ENCODE data around the gene C17orf50.

Gene C17orf50

DNA sequence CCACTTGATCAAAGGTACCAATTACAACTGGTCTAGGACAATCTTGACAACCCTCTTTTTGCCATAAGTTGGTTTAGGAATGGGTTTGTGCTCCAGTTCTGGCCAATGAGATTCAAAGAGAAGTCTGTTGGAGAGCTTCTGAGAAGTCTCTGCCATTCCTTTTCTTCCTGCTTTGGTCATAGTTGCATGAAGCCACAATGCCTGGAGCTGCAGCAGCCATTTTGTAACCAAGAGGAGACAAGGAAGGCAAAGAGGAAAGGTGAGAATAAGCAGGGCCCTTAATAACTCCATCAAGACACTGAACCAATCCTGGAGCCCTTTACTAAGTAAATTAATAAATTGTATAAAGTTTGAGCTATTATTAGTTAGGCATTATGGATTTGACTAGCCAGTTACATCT, 3.4 kb upstream of the C17orf50 start:
- no peak for DNase-seq

DNA sequence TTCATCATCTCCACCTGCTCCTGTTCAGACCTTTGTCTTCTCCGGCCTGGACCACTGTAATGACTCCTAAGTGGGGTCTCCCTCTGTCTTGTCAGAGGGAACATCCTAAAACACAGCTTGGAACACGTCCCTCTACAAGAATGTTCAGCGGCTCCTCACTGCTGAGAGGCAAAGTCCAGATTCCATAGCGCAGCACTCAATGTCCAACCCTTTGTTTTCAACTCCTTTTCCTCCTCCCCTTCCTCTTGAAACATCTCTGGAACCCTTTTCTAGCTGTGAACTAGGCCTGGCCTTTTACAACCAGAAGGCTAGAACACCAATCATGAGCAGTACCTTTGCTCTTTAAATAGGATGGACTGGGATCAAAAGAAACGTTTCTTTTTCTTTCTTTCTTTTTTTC, 914 bp downstream of the C17orf50 start:
- DNase-seq: no peak

DNA sequence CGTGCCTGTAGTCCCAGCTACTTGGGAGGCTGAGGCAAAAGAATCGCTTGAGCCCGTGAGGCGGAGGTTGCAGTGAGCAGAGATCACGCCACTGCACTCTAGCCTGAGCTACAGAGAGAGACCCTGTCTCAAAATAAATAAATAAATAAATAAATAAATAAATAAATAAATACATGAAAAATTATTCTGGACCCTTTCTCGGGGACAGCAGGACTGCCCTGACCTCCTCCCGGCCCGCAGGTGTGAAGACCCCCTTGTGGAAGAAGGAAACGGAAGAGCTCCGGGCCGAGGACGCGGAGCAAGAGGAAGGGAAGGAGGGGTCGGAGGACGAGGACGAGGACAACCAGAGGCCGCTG, 3.1 kb downstream of the C17orf50 start:
- DNase-seq: no peak

DNA sequence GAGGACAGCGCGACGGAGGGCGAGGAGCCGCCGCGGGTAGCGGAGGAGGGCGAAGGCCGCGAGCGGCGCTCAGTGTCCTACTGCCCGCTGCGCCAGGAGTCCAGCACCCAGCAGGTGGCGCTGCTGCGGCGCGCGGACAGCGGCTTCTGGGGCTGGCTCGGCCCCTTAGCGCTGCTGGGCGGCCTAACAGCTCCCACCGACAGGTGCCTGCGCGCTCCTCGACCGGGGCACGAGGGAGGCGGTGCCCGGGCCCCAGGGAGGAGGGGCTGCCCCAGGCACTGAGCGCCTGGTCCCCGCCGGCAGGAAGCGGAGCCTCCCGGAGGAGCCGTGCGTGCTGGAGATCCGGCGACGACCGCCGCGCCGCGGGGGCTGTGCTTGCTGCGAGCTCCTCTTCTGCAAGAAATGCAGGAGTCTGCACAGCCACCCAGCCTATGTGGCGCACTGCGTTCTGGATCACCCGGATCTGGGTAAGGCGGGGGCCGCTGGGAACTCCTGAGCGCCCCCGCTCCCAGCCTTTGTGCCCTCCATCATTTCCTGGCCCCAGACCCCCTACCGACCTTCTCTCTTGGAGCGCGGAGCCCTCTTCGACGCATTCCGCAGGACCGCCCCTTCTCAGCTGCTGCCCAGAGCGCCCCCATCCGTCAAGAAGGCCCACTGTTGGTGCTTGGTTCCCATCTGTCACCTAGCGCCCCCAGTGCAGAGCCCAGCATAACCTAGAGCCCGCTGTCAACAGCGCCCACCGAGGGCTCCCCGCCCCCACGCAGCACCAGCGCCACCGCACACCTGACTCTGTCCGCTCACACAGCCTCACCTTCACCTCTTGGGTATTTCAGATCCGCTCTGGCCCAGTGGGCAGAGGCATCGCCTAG, 3.7 kb downstream of the C17orf50 start:
- DNase-seq: peak; percentile 94

- DNase-seq: no peak
These were observed 4.5 kb downstream of the C17orf50 start for GRCh38 chr17:35765086-35765710.

- DNase-seq: no peak
These were observed 5.2 kb downstream of the C17orf50 start for GRCh38 chr17:35765756-35766488.

- no peak for DNase-seq
These were observed 5.8 kb downstream of the C17orf50 start for GRCh38 chr17:35766489-35766877.

DNA sequence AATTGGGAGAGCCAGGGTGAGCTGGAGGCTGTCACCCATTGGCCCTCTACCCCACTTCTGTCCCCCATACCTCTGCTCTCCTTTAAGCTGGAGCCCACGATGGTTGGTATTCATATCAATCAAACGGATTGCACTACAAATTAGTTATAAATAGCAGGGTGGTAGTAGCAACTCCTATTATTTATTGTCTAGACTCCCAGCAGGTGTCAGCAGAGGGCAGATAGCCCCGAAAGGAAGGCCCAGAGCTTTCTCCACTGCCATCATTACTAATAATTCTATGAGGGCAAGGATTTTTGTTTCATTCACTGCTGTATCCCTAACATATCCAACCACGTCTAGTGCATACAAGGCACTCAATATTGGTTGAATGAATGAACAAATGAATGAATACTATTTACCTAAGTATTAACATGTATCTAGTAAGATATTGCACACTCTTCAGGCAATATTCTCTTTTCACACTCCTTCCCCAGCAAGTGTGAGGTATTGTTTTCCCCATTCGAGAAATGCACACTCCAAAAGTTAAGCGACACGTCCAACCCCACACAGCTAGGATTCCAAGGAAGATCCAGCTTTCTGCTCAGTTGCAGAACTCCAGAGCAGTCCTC, 6.3 kb downstream of the C17orf50 start:
- peak; percentile 78 for DNase-seq

- no peak for DNase-seq
These were observed 8.1 kb downstream of the C17orf50 start for GRCh38 chr17:35768797-35769196.

GRCh38 chr17:35769895-35770486, 9.3 kb downstream of the C17orf50 start:
- DNase-seq: no peak

DNA sequence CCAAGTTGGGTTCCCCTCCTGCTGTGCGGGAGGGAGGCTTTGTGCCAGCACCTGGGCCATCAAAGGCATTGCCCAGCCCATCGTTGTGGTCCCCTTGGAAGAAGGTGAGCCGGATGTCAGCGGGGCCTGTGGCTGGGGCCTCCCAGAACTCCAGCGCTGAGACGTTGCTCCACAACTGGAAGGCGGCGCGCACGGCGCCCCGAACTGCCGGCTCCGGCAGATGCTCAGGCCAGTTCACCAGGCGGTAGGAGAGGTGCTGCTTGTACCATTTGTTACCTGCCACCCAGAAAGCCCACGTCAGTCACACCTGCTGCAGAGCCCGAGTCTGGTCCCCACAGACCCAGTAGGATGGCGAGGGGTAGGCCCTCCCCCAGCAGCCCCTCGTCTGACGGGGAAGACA, 12.4 kb downstream of the C17orf50 start:
- DNase-seq: no peak

DNA sequence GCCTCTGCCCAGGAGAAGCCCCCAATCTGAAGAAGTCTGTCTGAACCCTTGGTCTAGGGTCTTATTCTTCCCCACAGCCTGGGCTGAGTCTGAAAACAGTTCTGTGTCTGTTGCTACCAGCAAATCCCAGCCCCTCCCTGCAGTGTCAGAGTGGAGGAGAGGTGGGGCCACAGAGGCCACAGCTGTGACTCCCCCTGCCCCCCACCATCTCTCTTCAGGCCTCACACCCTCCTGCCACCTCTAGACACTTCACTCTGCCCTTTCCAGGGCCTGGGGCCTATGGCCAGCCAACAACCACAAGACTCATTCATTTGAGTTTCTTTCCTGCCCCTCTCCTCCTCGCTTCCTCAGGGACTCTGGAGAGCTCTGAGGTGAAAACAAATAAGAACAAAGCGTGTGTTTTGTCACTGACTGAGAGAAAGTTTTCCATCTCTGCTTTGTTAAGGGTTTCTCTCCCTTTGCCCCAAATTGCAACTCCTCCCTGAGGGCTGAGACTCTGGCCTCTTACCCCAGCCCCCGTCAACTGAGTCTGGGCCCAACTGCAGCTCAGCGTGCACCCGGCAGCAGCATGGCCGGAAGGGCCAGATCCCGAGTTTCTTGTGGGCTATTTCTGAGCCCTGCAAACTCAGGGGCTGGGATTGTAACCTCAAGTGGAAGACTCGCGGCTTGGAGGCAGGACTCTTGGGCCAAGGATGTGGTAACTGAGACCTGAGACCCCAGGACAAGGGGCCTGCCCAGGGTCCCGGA, 13.2 kb downstream of the C17orf50 start:
- no peak for DNase-seq

GRCh38 chr17:35774499-35774898, 13.8 kb downstream of the C17orf50 start:
- no peak for DNase-seq

DNA sequence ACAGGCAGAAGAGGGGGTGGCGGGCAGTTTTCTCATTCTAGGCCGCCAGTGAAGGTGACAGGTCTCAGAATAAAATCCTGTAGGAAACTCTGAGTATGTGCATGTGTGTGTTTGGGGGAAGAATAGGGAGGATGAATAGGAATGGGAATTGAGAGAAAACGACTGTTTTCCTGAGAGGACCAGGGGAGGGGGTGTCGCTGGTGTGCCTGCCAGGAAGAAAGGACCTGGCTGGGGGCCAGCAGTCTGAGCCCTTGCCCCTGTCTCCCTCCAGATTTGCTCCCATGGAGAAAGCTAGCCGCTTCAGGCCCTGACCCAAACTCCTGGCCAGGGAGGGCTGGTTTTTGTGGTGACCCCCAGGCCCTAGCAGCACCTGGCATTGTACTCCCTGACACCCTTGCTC, 14.4 kb downstream of the C17orf50 start:
- DNase-seq: no peak

- DNase-seq: no peak
These were observed 14.9 kb downstream of the C17orf50 start for GRCh38 chr17:35775583-35775982.

GRCh38 chr17:35778641-35779196, 18.0 kb downstream of the C17orf50 start:
- no peak for DNase-seq

GRCh38 chr17:35780950-35781349, 20.3 kb downstream of the C17orf50 start:
- DNase-seq: no peak

- DNase-seq: no peak
These were observed 24.2 kb downstream of the C17orf50 start for GRCh38 chr17:35784895-35785294.

GRCh38 chr17:35786941-35787432, 26.3 kb downstream of the C17orf50 start:
- DNase-seq: no peak

- no peak for DNase-seq
These were observed 28.0 kb downstream of the C17orf50 start for GRCh38 chr17:35788477-35789368.

GRCh38 chr17:35790841-35791240, 30.2 kb downstream of the C17orf50 start:
- DNase-seq: no peak

All from hematopoietic multipotent progenitor cell treated with erythropoietin and hydrocortisone succinate and interleukin-3 and kit ligand, for 6 days (in vitro differentiated cells).